Astrocyte (in vitro differentiated cells and primary cell): ENCODE measurements around the gene TSSK3. TPM values are rescaled to one million over a fixed set of nuclear protein-coding genes. Genes with fewer than 3 reads are reported as not detected.

Source experiments
- DNase-seq: peaks from one replicate; pipeline ENCODE4 v3.0.0-alpha.2; 2010; ENCODE audit warnings: low read depth
- FAIRE-seq: peaks from 2 replicates; lab custom pipeline; 2011; peaks lifted over from hg19 to GRCh38; lab: Jason Lieb, UNC
- H2AFZ ChIP-seq: 2 replicates; pipeline ENCODE4 v1.6.0; 2012; ENCODE audit warnings: low read depth, low read length, inconsistent platforms
- H3K27ac ChIP-seq: 2 replicates; pipeline ENCODE4 v1.5.1; 2011; ENCODE audit warnings: low read depth, low read length, inconsistent platforms
- H3K27me3 ChIP-seq: 2 replicates; pipeline ENCODE4 v1.6.0; 2011; ENCODE audit warnings: low read length, inconsistent platforms; ENCODE audit not compliant: insufficient read depth
- H3K36me3 ChIP-seq: 2 replicates; pipeline ENCODE4 v1.5.1; 2011; ENCODE audit warnings: low read length, inconsistent platforms; ENCODE audit not compliant: insufficient read depth
- H3K4me1 ChIP-seq: 2 replicates; pipeline ENCODE4 v1.5.1; 2011; ENCODE audit warnings: low read length, inconsistent platforms; ENCODE audit not compliant: insufficient read depth
- H3K4me2 ChIP-seq: 2 replicates; pipeline ENCODE4 v1.6.0; 2012; ENCODE audit warnings: low read length, inconsistent platforms
- H3K4me3 ChIP-seq: 2 replicates; pipeline ENCODE4 v1.5.1; 2011; ENCODE audit warnings: low read depth, mild to moderate bottlenecking, low read length, inconsistent platforms; ENCODE audit not compliant: insufficient read depth
- H3K79me2 ChIP-seq: 2 replicates; pipeline ENCODE4 v1.6.0; 2012; ENCODE audit warnings: mild to moderate bottlenecking, low read length, inconsistent platforms; ENCODE audit not compliant: insufficient read depth
- H3K9ac ChIP-seq: 2 replicates; pipeline ENCODE4 v1.6.0; 2012; ENCODE audit warnings: mild to moderate bottlenecking, low read length, inconsistent platforms
- H3K9me3 ChIP-seq: 2 replicates; pipeline ENCODE4 v1.5.1; 2012; ENCODE audit warnings: low read depth, mild to moderate bottlenecking, low read length, inconsistent platforms; ENCODE audit not compliant: insufficient read depth
- H4K20me1 ChIP-seq: 2 replicates; pipeline ENCODE4 v1.6.0; 2012; ENCODE audit warnings: low read length, inconsistent platforms; ENCODE audit not compliant: insufficient read depth
- H3K27ac Mint-ChIP-seq: one replicate; pipeline ENCODE4 v1.8.0; 2021; ENCODE audit warnings: mild to moderate bottlenecking, mixed read lengths; ENCODE audit not compliant: unreplicated experiment
- H3K27me3 Mint-ChIP-seq: one replicate; pipeline ENCODE4 v1.8.0; 2021; ENCODE audit warnings: low read depth, mixed read lengths; ENCODE audit not compliant: unreplicated experiment
- H3K36me3 Mint-ChIP-seq: one replicate; pipeline ENCODE4 v1.8.0; 2021; ENCODE audit warnings: low read depth, mixed read lengths; ENCODE audit not compliant: unreplicated experiment
- H3K4me1 Mint-ChIP-seq: one replicate; pipeline ENCODE4 v1.8.0; 2021; ENCODE audit warnings: low read depth, mixed read lengths; ENCODE audit not compliant: unreplicated experiment
- H3K4me3 Mint-ChIP-seq: one replicate; pipeline ENCODE4 v1.8.0; 2021; ENCODE audit warnings: mild to moderate bottlenecking, moderate library complexity, mixed read lengths; ENCODE audit not compliant: unreplicated experiment
- H3K9me3 Mint-ChIP-seq: one replicate; pipeline ENCODE4 v1.8.0; 2021; ENCODE audit warnings: mild to moderate bottlenecking, mixed read lengths; ENCODE audit not compliant: unreplicated experiment
- CTCF ChIP-seq: IDR thresholded peaks from 2 replicates; pipeline ENCODE4 v1.5.1; 2011; ENCODE audit warnings: low read depth, mild to moderate bottlenecking, inconsistent platforms, low read length, moderate library complexity; ENCODE audit not compliant: insufficient read depth
- EZH2 ChIP-seq: IDR thresholded peaks from 2 replicates; pipeline ENCODE4 v1.6.1; 2012; ENCODE audit warnings: mild to moderate bottlenecking, low read length, inconsistent platforms; ENCODE audit not compliant: insufficient read depth
- total RNA-seq: library from RNA; stranded (reverse); gene quantifications from 2 replicates; pipeline ENCODE4 v1.2.1, GENCODE V29; 2021

TSSK3 gene
- total RNA-seq, 1 donor from 2014 or later, result 0.32 TPM

GRCh38 chr1:32329931-32330466, 32.3 kb upstream of the TSSK3 start:
- Mint-ChIP-seq H3K4me1 (peaks cover 18% of the 10 kb centered on the region), H3K27me3 (no peaks in the 10 kb centered on the region), H3K9me3 (peaks cover 1% of the 10 kb centered on the region), H3K36me3 (peaks cover 36% of the 10 kb centered on the region), H3K4me3 (peak overlapping the region; percentile 14), H3K27ac (no peak overlapping the region)
- no peak overlapping the region for H2AFZ ChIP-seq
- H3K4me3 ChIP-seq, result no peak overlapping the region
- H3K4me1 ChIP-seq, result peaks cover 8% of the 10 kb centered on the region
- no peak overlapping the region for H3K9ac ChIP-seq
- H3K79me2 ChIP-seq, result peaks cover 27% of the 10 kb centered on the region
- H3K27me3 ChIP-seq, result no peaks in the 10 kb centered on the region
- TF ChIP-seq EZH2 (no peak), CTCF (no peak)
- no peak overlapping the region for H3K27ac ChIP-seq
- no peak for FAIRE-seq
- no peak for DNase-seq
- peaks cover 65% of the 10 kb centered on the region for H4K20me1 ChIP-seq
- H3K4me2 ChIP-seq, result no peak overlapping the region
- no peaks in the 10 kb centered on the region for H3K9me3 ChIP-seq
- H3K36me3 ChIP-seq, result peaks cover 45% of the 10 kb centered on the region

DNA sequence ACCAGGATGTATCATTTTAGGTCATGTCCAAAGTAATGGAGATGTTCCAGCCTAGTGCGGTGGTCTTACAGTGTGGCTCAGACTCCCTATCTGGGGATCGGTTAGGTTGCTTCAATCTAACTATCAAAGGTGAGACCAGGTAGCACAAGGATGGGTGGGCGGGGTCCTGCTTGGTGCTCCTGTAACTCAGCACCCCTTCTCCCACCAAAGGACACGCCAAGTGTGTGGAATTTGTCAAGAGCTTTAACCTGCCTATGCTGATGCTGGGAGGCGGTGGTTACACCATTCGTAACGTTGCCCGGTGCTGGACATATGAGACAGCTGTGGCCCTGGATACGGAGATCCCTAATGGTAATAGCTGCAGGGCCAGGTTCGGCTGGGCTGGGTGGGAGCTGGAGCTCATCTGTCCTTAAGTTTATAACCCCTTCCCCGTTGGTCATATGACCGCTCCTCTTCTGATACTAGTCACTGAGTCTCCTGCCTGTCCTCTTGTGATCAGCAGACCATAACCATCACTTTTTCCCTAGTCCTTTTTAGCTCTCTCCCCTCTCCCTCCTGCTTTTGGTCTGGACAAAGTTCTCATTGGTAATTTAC, 31.7 kb upstream of the TSSK3 start:
- Histone ChIP-seq H3K27me3 (no peaks in the 10 kb centered on the region), H3K4me1 (peaks cover 8% of the 10 kb centered on the region), H4K20me1 (peaks cover 68% of the 10 kb centered on the region), H3K4me2 (no peak overlapping the region), H3K9ac (no peak overlapping the region), H3K36me3 (peaks cover 45% of the 10 kb centered on the region), H2AFZ (no peak overlapping the region), H3K79me2 (peaks cover 33% of the 10 kb centered on the region), H3K27ac (no peak overlapping the region), H3K4me3 (no peak overlapping the region), H3K9me3 (no peaks in the 10 kb centered on the region)
- no peak overlapping the region for H3K4me3 Mint-ChIP-seq
- no peaks in the 10 kb centered on the region for H3K27me3 Mint-ChIP-seq
- TF ChIP-seq EZH2 (no peak), CTCF (no peak)
- H3K27ac Mint-ChIP-seq, result no peak overlapping the region
- H3K4me1 Mint-ChIP-seq, result peaks cover 18% of the 10 kb centered on the region
- no peak for DNase-seq
- peaks cover 1% of the 10 kb centered on the region for H3K9me3 Mint-ChIP-seq
- no peak for FAIRE-seq
- peaks cover 31% of the 10 kb centered on the region for H3K36me3 Mint-ChIP-seq

DNA sequence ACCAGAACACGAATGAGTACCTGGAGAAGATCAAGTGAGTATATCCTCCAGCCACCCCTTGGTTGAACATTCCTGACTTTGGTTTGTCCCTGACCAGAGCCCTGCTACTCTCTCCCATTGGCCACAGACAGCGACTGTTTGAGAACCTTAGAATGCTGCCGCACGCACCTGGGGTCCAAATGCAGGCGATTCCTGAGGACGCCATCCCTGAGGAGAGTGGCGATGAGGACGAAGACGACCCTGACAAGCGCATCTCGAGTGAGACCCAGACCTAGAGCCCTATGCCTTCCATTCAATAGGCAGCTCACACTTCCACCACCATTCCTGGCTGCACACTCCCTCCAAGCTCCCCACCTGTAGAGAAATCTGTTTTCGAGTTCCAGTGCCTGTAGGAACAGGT, 30.8 kb upstream of the TSSK3 start:
- Histone ChIP-seq H3K9ac (no peak overlapping the region), H3K27ac (no peak overlapping the region), H4K20me1 (peaks cover 68% of the 10 kb centered on the region), H2AFZ (no peak overlapping the region), H3K36me3 (peaks cover 43% of the 10 kb centered on the region), H3K4me3 (no peak overlapping the region), H3K79me2 (peaks cover 36% of the 10 kb centered on the region), H3K4me2 (no peak overlapping the region), H3K4me1 (peaks cover 12% of the 10 kb centered on the region), H3K27me3 (no peaks in the 10 kb centered on the region), H3K9me3 (no peaks in the 10 kb centered on the region)
- Mint-ChIP-seq H3K4me1 (peaks cover 18% of the 10 kb centered on the region), H3K4me3 (peak overlapping the region; percentile 37), H3K36me3 (peaks cover 31% of the 10 kb centered on the region), H3K9me3 (peaks cover 1% of the 10 kb centered on the region), H3K27ac (no peak overlapping the region), H3K27me3 (no peaks in the 10 kb centered on the region)
- DNase-seq, result no peak
- FAIRE-seq, result no peak
- no peak for TF ChIP-seq EZH2
- TF ChIP-seq CTCF, result no peak
